Activated CD4-positive, alpha-beta T cell treated with anti-CD3 and anti-CD28 coated beads for 36 hours (primary cell): Measurements from ENCODE around the gene GLIS2. TPM values are rescaled to one million over a fixed set of nuclear protein-coding genes. Genes with fewer than 3 reads are reported as not detected.

Source experiments
- ATAC-seq: fragments of 200-7000 bp; cut with Tn5 transposase; one replicate; pipeline ENCODE4 v1.10.0; 2021; ENCODE audit warnings: mild to moderate bottlenecking, moderate library complexity
- CTCF ChIA-PET: fragments of 350-600 bp; sonication (Branson Sonifier 250); formaldehyde crosslinking; loops from one replicate; lab custom pipeline; 2021; ENCODE audit warnings: antibody characterized with exemption; lab: Charles Lee
- POLR2A ChIA-PET: fragments of 350-600 bp; sonication (Branson Sonifier 250); formaldehyde crosslinking; loops from one replicate; lab custom pipeline; 2021; ENCODE audit warnings: antibody characterized with exemption, inconsistent platforms; lab: Charles Lee
- DNase-seq: peaks from one replicate; pipeline ENCODE4 v3.0.0-alpha.2; 2020
- H3K27ac Mint-ChIP-seq: one replicate; pipeline ENCODE4 v1.8.0; 2021; ENCODE audit warnings: mixed read lengths
- H3K27me3 Mint-ChIP-seq: one replicate; pipeline ENCODE4 v1.8.0; 2021; ENCODE audit warnings: mixed read lengths
- H3K36me3 Mint-ChIP-seq: one replicate; pipeline ENCODE4 v1.8.0; 2021; ENCODE audit warnings: low read depth, mixed read lengths
- H3K4me1 Mint-ChIP-seq: one replicate; pipeline ENCODE4 v1.8.0; 2021; ENCODE audit warnings: mixed read lengths
- H3K4me3 Mint-ChIP-seq: one replicate; pipeline ENCODE4 v1.8.0; 2021; ENCODE audit warnings: mild to moderate bottlenecking, moderate library complexity, mixed read lengths
- H3K9me3 Mint-ChIP-seq: one replicate; pipeline ENCODE4 v1.8.0; 2021; ENCODE audit warnings: low read depth, mixed read lengths
- intact Hi-C, 2 experiments: fragments of 100-400 bp; cut with DNase I in 1 of 2; cut with micrococcal nuclease in 1 of 2; formaldehyde crosslinking; loops; one replicate each; pipeline versions ENCODE4 v1.14.2 to v1.15.1; 2022 to 2024; cut with DNase I, micrococcal nuclease
- total RNA-seq, 2 experiments: library from RNA; stranded (reverse); gene quantifications; one replicate each; pipeline ENCODE4 v1.2.3, GENCODE V29; 2021

The GLIS2 gene
- total RNA-seq, 2 experiments from 2014 or later, result 0.27 to 0.30 TPM

GRCh38 chr16:4380119-4381063 is 64.5 kb downstream of the GLIS2 start:
- H3K4me3 Mint-ChIP-seq, result no peak overlapping the region
- CTCF ChIA-PET, result no interaction called here
- peaks cover 3% of the 10 kb centered on the region for H3K4me1 Mint-ChIP-seq
- POLR2A ChIA-PET, result interaction anchor here (0.6 kb wide), 1 partner anchor 1657 kb away, joined by 3 read pairs; no protein-coding TSS in a partner anchor
- no peak for DNase-seq
- H3K27me3 Mint-ChIP-seq, result no peaks in the 10 kb centered on the region
- no peaks in the 10 kb centered on the region for H3K9me3 Mint-ChIP-seq
- intact Hi-C loops, result no loop called here
- H3K36me3 Mint-ChIP-seq, result peaks cover 5% of the 10 kb centered on the region
- no peak overlapping the region for H3K27ac Mint-ChIP-seq
- ATAC-seq, result no peak

GRCh38 chr16:4381072-4381934 is 65.4 kb downstream of the GLIS2 start:
- H3K27me3 Mint-ChIP-seq, result no peaks in the 10 kb centered on the region
- H3K9me3 Mint-ChIP-seq, result no peaks in the 10 kb centered on the region
- intact Hi-C loops, result no loop called here
- H3K27ac Mint-ChIP-seq, result no peak overlapping the region
- H3K4me3 Mint-ChIP-seq, result no peak overlapping the region
- no peak for DNase-seq
- no peak for ATAC-seq
- CTCF ChIA-PET, result no interaction called here
- POLR2A ChIA-PET, result interaction anchor here (0.6 kb wide), 1 partner anchor 1658 kb away, joined by 3 read pairs; no protein-coding TSS in a partner anchor
- H3K4me1 Mint-ChIP-seq, result peaks cover 3% of the 10 kb centered on the region
- H3K36me3 Mint-ChIP-seq, result peaks cover 5% of the 10 kb centered on the region

GRCh38 chr16:4381935-4382794 is 66.3 kb downstream of the GLIS2 start:
- ChIA-PET CTCF (no interaction called here), POLR2A (no interaction called here)
- Mint-ChIP-seq H3K27ac (no peak overlapping the region), H3K36me3 (peaks cover 6% of the 10 kb centered on the region), H3K4me3 (no peak overlapping the region), H3K9me3 (no peaks in the 10 kb centered on the region), H3K4me1 (peaks cover 3% of the 10 kb centered on the region), H3K27me3 (no peaks in the 10 kb centered on the region)
- no peak for ATAC-seq
- intact Hi-C loops, result no loop called here
- DNase-seq, result no peak

- no peaks in the 10 kb centered on the region for H3K27me3 Mint-ChIP-seq
- DNase-seq (no peak), ATAC-seq (no peak)
- H3K9me3 Mint-ChIP-seq, result no peaks in the 10 kb centered on the region
- H3K4me1 Mint-ChIP-seq, result peaks cover 1% of the 10 kb centered on the region
- POLR2A ChIA-PET, result no interaction called here
- no peak overlapping the region for H3K27ac Mint-ChIP-seq
- H3K36me3 Mint-ChIP-seq, result peaks cover 10% of the 10 kb centered on the region
- CTCF ChIA-PET, result no interaction called here
- H3K4me3 Mint-ChIP-seq, result no peak overlapping the region
- intact Hi-C loops, result no loop called here
These were observed 67.0 kb downstream of the GLIS2 start for GRCh38 chr16:4382795-4383357.

DNA sequence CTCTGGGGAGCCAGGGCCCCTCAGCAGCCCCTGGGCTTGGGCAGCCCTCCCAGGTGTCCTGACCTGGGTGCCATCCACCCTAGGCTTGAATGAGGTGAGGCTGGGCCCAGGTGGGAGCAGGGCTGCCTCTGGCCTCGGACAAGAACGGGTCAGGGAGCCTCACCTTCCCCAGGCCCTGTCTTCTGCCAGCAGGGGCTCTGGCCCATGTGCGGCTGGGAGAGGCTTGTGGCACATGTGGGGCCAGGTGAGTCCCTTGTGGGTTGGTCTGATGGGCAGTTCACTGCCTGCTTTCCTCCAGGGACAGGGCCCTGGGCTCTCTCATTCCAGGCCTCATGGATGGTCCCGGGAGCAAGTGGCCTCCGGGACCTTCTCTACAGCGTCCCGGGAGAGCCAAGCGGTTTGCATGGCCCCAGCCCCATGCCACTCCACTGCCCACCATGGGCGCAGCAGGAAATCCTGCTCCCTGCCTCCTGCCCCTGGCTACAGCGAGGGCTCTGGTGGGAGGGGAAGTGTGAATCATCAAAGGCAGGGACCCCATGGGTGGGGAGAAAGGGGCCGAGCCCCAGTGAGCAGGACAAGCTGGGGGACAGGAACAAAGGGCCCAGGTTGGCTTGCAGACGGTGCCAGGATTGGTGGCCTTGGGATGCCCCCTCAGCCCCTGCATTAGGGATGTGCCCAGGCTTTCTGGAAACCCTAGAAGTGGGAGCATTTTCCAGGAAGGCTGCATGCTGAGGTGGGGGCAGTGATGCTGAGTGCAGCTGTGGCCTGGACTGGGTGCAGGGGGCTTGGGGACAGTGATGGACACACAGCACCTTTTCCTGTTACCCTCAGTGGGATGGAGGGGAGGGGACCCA is 68.0 kb downstream of the GLIS2 start:
- intact Hi-C loops, result no loop called here
- no peaks in the 10 kb centered on the region for H3K27me3 Mint-ChIP-seq
- H3K4me1 Mint-ChIP-seq, result no peaks in the 10 kb centered on the region
- no peak overlapping the region for H3K27ac Mint-ChIP-seq
- H3K4me3 Mint-ChIP-seq, result no peak overlapping the region
- ATAC-seq (no peak), DNase-seq (no peak)
- H3K9me3 Mint-ChIP-seq, result no peaks in the 10 kb centered on the region
- ChIA-PET POLR2A (no interaction called here), CTCF (no interaction called here)
- H3K36me3 Mint-ChIP-seq, result peaks cover 10% of the 10 kb centered on the region

- no peaks in the 10 kb centered on the region for H3K9me3 Mint-ChIP-seq
- CTCF ChIA-PET, result no interaction called here
- DNase-seq (no peak), ATAC-seq (no peak)
- H3K27ac Mint-ChIP-seq, result no peak overlapping the region
- no peaks in the 10 kb centered on the region for H3K27me3 Mint-ChIP-seq
- peaks cover 10% of the 10 kb centered on the region for H3K36me3 Mint-ChIP-seq
- no peaks in the 10 kb centered on the region for H3K4me1 Mint-ChIP-seq
- POLR2A ChIA-PET, result no interaction called here
- no peak overlapping the region for H3K4me3 Mint-ChIP-seq
- intact Hi-C loops, result no loop called here
These were observed 68.7 kb downstream of the GLIS2 start for GRCh38 chr16:4384509-4384942.

DNA sequence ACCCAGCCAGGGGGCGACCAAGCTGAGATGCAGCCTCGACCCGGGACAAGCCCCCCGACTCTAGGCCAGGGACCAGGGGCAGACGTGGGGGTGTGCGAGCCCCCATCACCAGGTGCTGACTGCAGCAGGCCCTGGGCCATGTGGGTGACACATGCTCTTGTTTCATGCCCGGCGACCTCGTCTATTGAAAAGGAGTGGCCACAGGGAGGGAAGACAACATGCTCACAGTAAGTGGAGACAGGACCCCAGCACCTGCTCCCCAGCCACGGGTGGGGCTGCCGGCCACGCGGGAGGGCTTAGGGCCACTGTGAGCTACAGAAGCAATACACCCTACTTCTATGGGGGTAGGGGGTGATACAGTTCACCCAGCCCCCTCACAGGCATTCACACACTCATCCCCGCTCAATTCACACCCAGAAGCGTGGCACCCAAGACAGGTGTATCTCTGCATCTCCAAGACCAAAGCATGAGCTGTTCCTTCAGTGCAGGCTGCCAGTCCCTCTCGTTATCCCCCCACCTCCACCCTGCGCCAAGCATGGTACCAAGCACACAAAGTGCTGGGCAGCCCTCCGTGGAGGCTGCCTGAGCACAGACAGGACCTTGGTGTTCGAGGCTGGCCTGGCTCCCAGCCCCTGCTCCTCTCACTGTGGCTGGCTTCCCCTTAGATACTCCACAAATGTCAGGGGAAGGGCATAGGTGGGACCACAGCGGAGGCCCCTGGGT is 69.4 kb downstream of the GLIS2 start:
- POLR2A ChIA-PET, result no interaction called here
- ATAC-seq (no peak), DNase-seq (no peak)
- CTCF ChIA-PET, result no interaction called here
- intact Hi-C loops, result no loop called here
- no peaks in the 10 kb centered on the region for H3K27me3 Mint-ChIP-seq
- no peak overlapping the region for H3K27ac Mint-ChIP-seq
- H3K4me3 Mint-ChIP-seq, result no peak overlapping the region
- H3K36me3 Mint-ChIP-seq, result peaks cover 14% of the 10 kb centered on the region
- H3K4me1 Mint-ChIP-seq, result no peaks in the 10 kb centered on the region
- no peaks in the 10 kb centered on the region for H3K9me3 Mint-ChIP-seq

- DNase-seq, result no peak
- CTCF ChIA-PET, result interaction anchor here (1.0 kb wide), 1 partner anchor 17 kb away, joined by 3 read pairs; no protein-coding TSS in a partner anchor
- POLR2A ChIA-PET, result no interaction called here
- no peaks in the 10 kb centered on the region for H3K9me3 Mint-ChIP-seq
- H3K4me3 Mint-ChIP-seq, result no peak overlapping the region
- no peak overlapping the region for H3K27ac Mint-ChIP-seq
- H3K27me3 Mint-ChIP-seq, result no peaks in the 10 kb centered on the region
- H3K4me1 Mint-ChIP-seq, result no peaks in the 10 kb centered on the region
- intact Hi-C loops, result no loop called here
- ATAC-seq, result no peak
- H3K36me3 Mint-ChIP-seq, result peaks cover 15% of the 10 kb centered on the region
These were observed 70.1 kb downstream of the GLIS2 start for GRCh38 chr16:4385789-4386450.

- CTCF ChIA-PET, result interaction anchor here (0.9 to 1.0 kb wide), 2 partner anchors 18 kb away, joined by 3 read pairs; no protein-coding TSS in a partner anchor
- POLR2A ChIA-PET, result no interaction called here
- Mint-ChIP-seq H3K36me3 (peaks cover 15% of the 10 kb centered on the region), H3K27ac (no peak overlapping the region), H3K4me1 (no peaks in the 10 kb centered on the region), H3K9me3 (no peaks in the 10 kb centered on the region), H3K4me3 (no peak overlapping the region), H3K27me3 (no peaks in the 10 kb centered on the region)
- ATAC-seq, result no peak
- intact Hi-C loops, result no loop called here
- DNase-seq, result no peak
These were observed 70.6 kb downstream of the GLIS2 start for GRCh38 chr16:4386451-4386805.
